Kidney (tissue), 14 donors: ENCODE data around the gene FNIP2. TPM values are rescaled to one million over a fixed set of nuclear protein-coding genes. Genes with fewer than 3 reads are reported as not detected.

ENCODE experiments used
- DNase-seq, 5 donors: peaks; one replicate each; pipeline ENCODE4 v3.0.0-alpha.2; 2013 to 2020
- FAIRE-seq: peaks from 2 replicates; lab custom pipeline; 2012; peaks lifted over from hg19 to GRCh38; lab: Jason Lieb, UNC
- H3K27ac ChIP-seq, 2 donors: one replicate each; pipeline ENCODE4 v1.7.0; 2013; ENCODE audit warnings: low read depth in 2 of 2, low read length in 2 of 2, inconsistent platforms in 1 of 2
- H3K27me3 ChIP-seq: one replicate; pipeline ENCODE4 v1.7.1; 2013; ENCODE audit warnings: low read length, inconsistent platforms; ENCODE audit not compliant: control insufficient read depth, insufficient read depth
- H3K36me3 ChIP-seq, 3 donors: one replicate each; pipeline versions ENCODE4 v1.7.0 to v1.7.1; 2013; ENCODE audit warnings: low read length in 3 of 3, control low read depth in 1 of 3, inconsistent platforms in 1 of 3; ENCODE audit not compliant: insufficient read depth in 3 of 3, control insufficient read depth in 2 of 3
- H3K4me1 ChIP-seq, 3 donors: one replicate each; pipeline versions ENCODE4 v1.7.0 to v1.7.1; 2013; ENCODE audit warnings: low read length in 3 of 3, inconsistent platforms in 1 of 3, low read depth in 1 of 3; ENCODE audit not compliant: control insufficient read depth in 2 of 3, insufficient read depth in 2 of 3
- H3K4me3 ChIP-seq, 3 donors: one replicate each; pipeline versions ENCODE4 v1.7.0 to v1.8.1; 2013; ENCODE audit warnings: low read length in 3 of 3, control low read depth in 1 of 3, inconsistent platforms in 1 of 3
- H3K9ac ChIP-seq, 3 donors: one replicate each; pipeline versions ENCODE4 v1.7.0 to v1.7.1; 2013; ENCODE audit warnings: low read length in 3 of 3, control low read depth in 1 of 3, inconsistent platforms in 1 of 3
- H3K9me3 ChIP-seq, 3 donors: one replicate each; pipeline versions ENCODE4 v1.7.0 to v1.7.1; 2013; ENCODE audit warnings: low read length in 3 of 3, control low read depth in 1 of 3, inconsistent platforms in 1 of 3; ENCODE audit not compliant: control insufficient read depth in 2 of 3, insufficient read depth in 1 of 3
- CTCF ChIP-seq: IDR thresholded peaks from 3 replicates; pipeline ENCODE4 v1.5.1; 2012; ENCODE audit warnings: mild to moderate bottlenecking, moderate library complexity, borderline replicate concordance; ENCODE audit not compliant: insufficient read depth; ENCODE audit errors: extremely low read depth
- intact Hi-C: fragments of 100-400 bp; cut with DNase I; formaldehyde crosslinking; loops from one replicate; pipeline ENCODE4 v1.11.1; 2022
- polyA plus RNA-seq: library from polyadenylated mRNA; stranded (reverse); fragments of 350-450 nt; fragmentation: Illumina TruSeq; extraction: RNeasy Lipid Tissue Mini Kit (QIAGEN cat#74804); gene quantifications from one replicate; pipeline ENCODE4 v1.2.3, GENCODE V29; 2014; ENCODE audit warnings: low read depth, low replicate concordance; ENCODE audit not compliant: insufficient read depth
- total RNA-seq: library from RNA; stranded (reverse); fragmentation: NEBNext Ultra II Directional; extraction: Animal tissue kit (Norgen Biotek cat#: 25700); gene quantifications from one replicate; pipeline ENCODE4 v1.2.1, GENCODE V29; 2021
- donor health status: control.
- donor health status: control.
- donor health status: control.
- donor health status: control.
- donor health status: control.
- donor health status: DM: yes; HTN: yes; CAD: no.
- donor health status: Normal renal cell carcinoma (clear cell type).

The FNIP2 gene
- total and polyA plus RNA-seq, 2 donors from 2014 or later: 13.2 to 65.1 TPM

- FAIRE-seq (no peak), DNase-seq (no peak)
- no peak overlapping the region for H3K27ac ChIP-seq
- H3K36me3 ChIP-seq: peaks cover 0 to 42% (median 32%) of the 10 kb centered on the region in 3 donors
- H3K4me3 ChIP-seq: no peak overlapping the region
- H3K4me1 ChIP-seq: peaks cover 0 to 2% (median 0%) of the 10 kb centered on the region in 3 donors
- intact Hi-C loops: no loop called here
- H3K9ac ChIP-seq: no peak overlapping the region
- TF ChIP-seq CTCF: no peak
- H3K9me3 ChIP-seq: no peaks in the 10 kb centered on the region
- H3K27me3 ChIP-seq: no peaks in the 10 kb centered on the region
Measured at GRCh38 chr4:158869001-158869400, 100.2 kb downstream of the FNIP2 start.

GRCh38 chr4:158869761-158870160, 100.9 kb downstream of the FNIP2 start:
- H3K9ac ChIP-seq: no peak overlapping the region

GRCh38 chr4:158870282-158870625, 101.4 kb downstream of the FNIP2 start:
- intact Hi-C loops: no loop called here
- Histone ChIP-seq H3K27ac (no peak overlapping the region), H3K9me3 (no peaks in the 10 kb centered on the region), H3K4me1 (peaks cover 0 to 2% (median 0%) of the 10 kb centered on the region in 3 donors), H3K36me3 (peaks cover 0 to 45% (median 25%) of the 10 kb centered on the region in 3 donors), H3K4me3 (no peak overlapping the region), H3K27me3 (no peaks in the 10 kb centered on the region), H3K9ac (no peak overlapping the region)
- DNase-seq (peak in 1 of 5 donors; percentile 15), FAIRE-seq (no peak)
- TF ChIP-seq CTCF: no peak

More at GRCh38 chr4:158869761-158870160, 100.9 kb downstream of the FNIP2 start:
- Histone ChIP-seq H3K9me3 (no peaks in the 10 kb centered on the region), H3K4me1 (peaks cover 0 to 2% (median 0%) of the 10 kb centered on the region in 3 donors), H3K27me3 (no peaks in the 10 kb centered on the region), H3K4me3 (no peak overlapping the region), H3K36me3 (peaks cover 0 to 45% (median 26%) of the 10 kb centered on the region in 3 donors), H3K27ac (no peak overlapping the region)
- intact Hi-C loops: no loop called here
- FAIRE-seq (no peak), DNase-seq (no peak)
- TF ChIP-seq CTCF: no peak
